CD4-positive, alpha-beta T cell treated with Interferon gamma for 1 hour (primary cell): ENCODE data around the gene NAT14.
A peak's percentile ranks its signal among the peaks of the same experiment; 100 is the strongest.
"Not testable (repeated sequence)": the region's sequence is repeated elsewhere in the genome, so short reads cannot be mapped to it uniquely, and the experiment has no call there.

Experiments
- DNase-seq: peaks from one replicate; pipeline ENCODE4 v3.0.0-alpha.2; 2020

The NAT14 gene

DNA sequence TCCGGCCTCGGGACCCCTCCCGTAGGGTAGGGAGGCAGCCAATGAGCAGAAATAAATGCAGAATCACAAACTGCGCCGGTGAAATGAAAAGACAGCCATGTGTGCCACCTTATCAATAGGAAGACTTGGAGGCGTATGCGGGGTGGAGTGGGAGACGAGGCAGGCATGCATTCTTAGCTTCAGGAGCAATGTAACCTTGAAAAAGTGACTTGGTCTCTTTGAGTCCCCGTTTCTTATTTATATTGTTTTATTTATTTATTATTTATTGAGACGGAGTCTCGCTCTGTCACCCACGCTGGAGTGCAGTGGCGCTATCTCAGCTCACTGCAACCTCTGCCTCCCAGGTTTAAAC, 19.2 kb downstream of the NAT14 start:
- DNase-seq: no peak

DNA sequence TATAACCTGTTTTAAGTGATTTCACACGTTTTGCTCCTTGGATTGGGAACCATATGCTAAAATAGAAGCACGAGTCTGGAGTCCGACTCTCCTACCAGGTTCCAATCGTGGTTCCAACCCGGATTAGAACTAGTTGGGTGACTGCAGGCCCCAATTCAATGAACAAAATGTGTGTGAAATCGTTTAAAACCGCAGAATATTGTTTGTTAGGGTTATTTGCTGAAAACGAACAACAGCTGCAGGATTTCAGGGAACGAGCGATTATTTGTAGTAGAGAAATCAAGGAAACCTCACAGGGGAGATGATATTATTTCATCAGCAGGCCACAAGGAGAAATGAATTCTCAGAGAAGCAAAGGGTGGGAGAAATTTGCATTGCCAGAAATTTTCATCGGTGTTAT, 20.0 kb downstream of the NAT14 start:
- no peak for DNase-seq

DNA sequence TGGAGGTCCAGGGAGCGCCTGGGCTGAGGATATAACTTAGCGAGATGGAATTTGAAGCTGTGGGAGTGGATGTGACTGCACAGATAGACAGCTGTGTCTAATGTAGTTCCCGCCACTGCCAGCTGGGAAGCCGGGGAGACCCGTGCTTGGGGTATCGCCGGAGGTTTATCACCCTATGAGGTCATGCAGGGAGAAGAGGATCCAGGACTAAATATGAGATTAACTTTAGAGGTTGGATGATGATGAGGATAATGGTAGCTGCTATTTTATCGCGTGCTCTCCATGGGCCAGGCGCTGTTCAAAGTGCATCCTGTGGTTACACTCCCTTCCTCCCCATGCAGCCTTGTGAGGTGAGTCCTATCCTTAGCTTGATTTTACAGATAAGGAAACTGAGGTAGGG, 23.1 kb downstream of the NAT14 start:
- DNase-seq: no peak

DNA sequence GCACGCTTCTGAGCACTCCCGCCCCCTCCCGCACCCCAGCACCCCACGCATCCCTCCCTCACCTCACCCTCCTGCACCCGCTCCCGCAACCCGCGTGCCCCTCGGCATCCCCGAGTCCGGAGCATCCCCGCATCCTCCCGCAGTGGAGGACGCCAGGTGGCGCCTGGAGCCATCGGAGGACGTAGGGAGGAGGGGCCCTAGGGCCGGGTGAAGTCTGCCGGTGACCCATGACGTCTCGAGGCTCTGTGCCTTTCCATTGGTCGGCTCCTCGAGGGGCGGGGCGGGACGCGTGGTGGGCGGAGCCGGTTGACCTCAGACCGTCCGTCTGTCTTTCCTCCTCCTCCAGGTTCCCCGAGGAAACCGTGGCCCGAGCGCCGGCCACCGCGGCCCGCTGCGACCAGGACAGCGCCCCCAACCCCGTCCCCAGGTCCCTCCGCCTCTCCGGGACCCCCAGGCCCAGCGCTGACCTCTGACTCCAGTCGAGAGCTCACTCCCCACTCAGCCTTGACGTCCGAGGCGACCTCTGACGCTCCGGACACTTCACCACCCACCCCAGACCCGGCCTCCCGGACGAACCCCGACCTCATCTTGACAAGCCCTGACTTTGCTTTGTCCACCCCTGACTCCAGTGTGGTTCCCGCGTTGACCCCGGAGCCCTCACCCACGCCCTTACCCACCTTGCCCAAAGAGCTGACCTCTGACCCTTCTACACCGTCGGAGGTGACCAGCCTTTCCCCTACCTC, 32.1 kb downstream of the NAT14 start:
- DNase-seq: peak; percentile 91

DNA sequence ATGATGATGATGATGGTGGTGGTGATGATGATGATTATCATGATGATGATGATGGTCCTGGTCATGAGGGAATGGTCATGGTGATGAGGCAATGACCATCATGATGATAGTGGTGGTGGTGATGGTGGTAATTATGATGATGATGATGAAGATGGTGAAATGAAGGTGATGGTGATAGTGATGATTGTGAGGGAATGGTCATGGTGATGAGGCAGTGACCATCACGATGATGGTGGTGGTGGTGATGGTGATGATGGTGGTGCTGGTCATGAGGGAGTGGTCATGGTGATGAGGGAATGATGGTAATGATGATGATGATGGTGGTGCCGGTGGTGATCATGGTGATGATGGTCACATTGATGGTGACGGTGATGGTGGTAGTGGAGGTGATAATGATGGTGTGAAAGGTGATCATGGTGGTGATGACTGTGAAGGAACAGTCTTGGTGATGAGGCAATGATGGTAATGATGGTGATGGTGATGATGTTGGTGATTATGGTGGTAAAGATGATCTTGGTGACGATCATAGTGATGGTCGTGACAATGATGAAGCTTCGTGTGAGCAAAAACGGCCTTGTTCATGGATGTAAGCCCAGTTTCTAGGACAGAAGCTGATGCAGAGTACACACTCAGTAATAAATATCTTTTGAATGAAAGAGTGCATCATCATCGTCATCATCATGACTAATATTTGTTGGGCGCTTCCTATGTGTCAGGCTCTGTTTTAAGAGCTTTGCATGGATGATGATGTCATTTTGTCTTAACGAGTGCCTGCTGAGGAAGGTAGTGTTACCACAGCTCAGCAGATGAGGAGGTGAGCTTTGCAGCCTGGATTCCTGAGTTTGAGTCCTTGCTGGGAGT, 34.7 kb downstream of the NAT14 start:
- no peak for DNase-seq

DNA sequence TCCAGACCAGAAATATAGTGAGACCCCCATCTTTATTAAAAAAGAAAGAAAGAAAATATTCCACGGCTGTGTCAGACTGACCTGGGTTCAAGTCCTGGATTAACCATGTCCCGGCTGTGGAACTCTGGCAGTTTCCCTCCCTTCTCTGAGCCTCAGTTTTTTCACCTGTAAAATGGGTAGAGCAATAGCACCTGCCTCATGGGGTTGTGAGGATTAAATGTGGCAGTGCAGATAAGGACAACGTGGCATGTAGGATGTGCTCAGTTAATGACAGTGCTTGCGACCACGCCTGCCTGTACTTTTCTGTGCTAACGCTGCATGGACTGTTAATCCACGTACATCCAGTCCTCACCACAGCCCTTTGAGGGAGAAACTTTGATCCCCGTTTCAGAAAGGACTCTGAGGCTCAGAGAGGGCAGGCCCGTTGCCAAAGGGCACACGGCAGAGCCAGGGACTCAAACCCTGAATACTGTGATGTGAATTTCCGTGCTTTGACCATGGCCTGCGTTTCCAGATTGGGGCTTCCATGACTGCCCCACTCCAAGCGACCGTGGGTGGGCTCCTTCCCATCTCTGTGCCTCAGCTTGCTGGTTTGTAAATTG, 35.8 kb downstream of the NAT14 start:
- DNase-seq: no peak

DNA sequence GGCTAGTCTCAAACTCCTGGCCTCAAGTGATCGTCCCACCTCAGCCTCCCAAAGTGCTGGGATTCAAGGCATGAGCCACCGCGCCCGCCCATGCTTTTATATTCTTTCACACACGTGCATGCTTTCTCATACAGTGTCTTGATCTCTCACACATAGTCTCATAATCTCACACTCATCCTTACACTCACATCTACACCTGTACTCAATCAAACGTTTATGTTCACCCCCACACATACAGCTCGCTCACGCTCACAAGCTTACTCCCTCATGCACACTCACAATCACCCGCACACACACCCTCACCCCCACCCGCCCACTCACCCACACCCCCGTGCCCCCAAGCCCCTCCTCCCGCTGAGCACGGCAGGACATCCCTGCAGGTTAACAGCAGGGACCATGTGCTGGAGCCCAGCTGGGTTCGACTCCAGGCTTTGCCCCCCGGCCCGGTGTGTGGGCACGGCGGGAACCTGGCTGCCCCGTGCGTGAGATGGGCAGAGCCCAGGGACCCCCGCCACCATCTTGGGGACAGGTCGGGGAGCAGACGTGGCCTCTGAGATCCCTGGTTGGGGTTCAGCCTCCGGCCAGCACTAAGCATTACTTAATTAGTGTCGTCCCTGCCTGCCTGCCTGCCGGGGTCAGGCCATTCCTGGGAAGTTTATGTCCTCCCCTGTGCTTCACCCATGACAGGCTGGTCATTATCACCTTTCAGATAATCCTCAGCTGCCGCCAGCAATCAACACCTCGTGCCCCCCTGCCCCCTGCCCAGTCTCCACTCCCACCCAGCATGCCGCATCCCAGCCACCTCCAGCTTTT, 40.5 kb downstream of the NAT14 start:
- no peak for DNase-seq

DNA sequence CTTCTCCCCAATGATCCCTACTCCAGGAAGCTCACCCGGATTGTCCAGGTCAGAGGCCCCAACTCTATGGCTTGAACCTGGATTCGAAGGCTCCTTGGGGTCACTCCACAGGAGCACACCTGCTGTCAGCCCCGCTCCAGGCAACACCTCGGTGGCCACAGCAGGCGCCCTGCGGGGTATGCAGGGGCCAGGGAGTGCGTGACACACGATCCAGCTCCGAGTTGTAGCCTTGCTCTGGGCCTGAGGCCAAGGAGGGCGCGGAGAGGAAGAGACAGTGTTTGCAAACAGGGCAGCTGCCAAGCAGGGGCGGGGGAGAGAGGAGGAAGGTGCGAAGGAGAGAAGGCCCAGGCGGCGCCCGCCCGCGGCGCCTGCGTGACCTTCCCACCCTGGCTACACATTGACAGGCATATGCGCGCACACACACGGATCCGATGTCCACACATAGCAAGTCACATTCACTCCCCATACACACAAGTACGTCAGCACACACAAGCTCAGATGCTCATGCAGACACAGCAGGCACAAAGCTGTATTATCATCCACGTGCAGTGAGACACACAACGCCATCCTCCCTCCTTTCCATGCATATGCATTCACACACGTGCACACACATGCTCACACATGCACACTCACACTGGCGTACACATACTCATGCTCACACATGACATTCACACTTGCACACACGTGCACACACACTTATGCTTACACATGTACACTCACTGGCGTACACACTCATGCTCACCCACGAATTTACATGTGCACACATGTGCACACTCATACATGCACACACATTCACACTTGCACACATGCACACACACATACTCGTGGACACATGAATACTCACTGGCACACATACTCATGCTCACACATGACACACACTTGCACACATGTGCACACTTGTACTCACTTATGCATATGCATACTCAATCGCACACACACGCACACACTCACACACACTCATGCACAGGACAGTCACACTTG, 41.5 kb downstream of the NAT14 start:
- DNase-seq: no peak

DNA sequence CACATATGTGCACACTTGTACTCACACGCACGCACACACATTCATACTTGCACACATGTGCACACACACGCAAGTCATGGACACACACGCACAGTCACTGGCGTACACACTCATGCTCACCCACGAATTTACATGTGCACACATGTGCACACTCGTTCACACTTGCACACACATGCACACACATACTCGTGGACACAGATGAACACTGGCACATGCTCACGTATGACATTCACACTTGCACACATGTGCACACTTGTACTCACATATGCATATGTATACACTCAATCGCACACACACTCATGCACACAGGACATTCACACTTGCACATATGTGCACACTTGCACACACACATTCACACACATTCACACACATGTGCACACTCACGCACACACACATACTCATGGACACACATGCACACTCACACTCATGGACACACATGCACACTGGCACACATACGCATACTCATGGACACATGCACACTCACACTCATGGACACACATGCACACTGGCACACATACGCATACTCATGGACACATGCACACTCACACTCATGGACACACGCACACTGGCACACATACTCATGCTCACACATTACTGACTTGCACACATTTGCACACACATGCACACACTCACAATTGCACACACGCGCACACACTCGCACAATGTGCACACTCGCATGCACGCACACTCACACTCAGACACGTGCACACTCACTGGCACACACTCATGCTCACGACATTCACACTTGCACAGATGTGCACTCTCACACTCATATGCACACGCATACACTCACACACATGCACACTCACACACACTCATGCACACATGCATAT, 42.4 kb downstream of the NAT14 start:
- no peak for DNase-seq

DNA sequence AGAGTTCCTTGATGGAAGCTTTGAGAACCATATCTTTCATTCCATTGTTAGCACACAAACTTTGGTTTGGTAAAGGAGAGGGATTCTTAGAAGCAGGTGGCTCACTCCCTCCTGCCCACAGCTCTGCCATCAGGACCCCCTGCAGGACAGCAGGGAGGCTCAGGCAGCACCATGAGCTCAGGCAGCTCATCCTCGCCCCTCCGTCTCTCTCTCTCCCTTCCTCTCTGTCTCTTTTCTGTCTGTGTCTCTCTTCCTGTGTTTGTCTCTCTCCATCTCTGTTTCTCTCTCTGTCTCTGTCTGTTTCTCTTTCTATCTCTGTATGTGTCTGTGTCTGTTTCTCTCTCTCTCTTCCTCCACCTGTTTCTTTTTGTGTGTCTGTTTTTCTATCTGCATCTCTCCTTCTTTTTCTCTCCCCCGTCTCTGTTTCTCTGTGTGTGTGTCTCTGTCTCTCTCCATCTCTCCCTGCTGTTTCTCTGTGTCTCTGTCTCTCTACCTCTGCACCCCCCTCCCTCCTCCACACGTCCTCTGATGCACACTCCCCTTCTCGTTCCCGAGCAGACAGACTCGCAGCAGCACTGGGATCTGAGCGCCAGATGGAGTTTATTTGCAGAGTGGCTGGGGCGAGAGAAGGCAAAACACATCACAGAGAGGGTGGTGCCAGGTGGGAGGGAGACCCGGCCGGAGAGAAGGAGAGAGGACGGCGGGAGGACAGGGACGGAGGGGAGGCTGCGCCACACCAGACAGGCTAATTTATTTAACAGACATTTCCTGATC, 43.2 kb downstream of the NAT14 start:
- DNase-seq: no peak

DNA sequence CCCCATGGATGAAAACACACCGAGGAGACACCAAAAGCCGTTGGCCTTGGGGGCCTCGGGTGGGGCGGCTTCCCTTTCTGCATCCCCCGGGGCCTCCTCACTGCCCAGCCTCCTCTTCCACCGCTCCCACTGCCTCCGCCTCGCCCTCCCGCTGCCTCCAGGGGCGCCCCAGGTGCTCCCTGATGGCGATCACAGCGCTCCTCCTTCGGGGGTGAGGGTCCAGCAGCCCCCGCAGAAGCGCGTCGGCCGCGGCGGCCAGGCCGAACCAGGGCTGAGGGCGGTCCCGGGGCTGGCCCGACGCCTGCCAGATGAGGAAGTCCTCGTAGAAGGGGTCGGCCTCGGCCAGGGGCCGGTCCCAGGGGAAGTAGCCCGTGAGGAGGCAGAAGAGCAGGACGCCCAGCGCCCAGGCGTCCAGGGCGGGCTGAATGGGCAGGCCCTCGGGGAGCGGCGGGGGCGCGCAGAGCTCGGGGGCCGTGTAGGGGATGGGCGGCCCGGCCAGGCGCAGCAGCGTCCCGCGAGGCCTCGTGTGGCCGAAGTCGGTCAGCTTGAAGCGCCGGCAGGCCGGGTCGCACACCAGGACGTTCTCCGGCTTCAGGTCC, 44.7 kb downstream of the NAT14 start:
- DNase-seq: no peak

DNA sequence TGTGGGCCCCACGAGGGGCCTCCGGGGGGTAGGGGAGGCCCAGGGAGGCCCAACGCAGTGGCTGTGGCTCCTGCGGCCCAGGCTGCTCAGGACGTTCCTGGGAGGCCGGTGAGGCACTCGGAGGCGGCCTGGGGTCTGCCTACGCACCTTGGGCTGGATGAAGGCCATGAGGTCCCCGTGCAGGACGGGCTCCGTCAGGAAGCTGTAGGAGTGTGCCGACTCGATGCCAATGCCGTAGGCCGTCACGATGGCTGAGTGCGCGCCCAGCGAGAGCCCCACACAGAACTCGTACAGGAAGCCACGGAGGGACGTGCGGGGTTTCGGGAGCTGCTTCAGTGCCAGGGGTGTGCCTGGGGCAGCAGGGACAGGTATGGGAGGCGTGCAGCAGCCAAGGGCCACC, 46.0 kb downstream of the NAT14 start:
- no peak for DNase-seq

DNA sequence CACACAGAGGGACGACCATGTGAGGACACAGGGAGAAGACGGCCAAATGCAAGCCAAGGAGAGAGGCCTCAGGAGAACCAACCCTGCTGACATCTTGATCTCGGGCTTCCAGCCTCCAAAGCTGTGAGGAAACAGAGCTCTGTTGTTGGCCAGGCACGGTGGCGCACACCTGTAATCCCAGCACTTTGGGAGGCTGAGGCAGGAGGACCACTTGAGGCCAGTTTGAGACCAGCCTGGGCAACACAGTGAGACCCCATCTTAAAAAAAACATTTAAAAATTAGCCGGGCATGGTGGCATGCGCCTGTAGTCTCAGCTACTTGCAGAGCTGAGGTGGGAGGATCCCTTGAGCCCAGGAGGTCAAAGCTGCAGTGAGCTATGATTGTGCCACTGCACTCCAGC, 49.3 kb downstream of the NAT14 start:
- DNase-seq: not testable (repeated sequence)

DNA sequence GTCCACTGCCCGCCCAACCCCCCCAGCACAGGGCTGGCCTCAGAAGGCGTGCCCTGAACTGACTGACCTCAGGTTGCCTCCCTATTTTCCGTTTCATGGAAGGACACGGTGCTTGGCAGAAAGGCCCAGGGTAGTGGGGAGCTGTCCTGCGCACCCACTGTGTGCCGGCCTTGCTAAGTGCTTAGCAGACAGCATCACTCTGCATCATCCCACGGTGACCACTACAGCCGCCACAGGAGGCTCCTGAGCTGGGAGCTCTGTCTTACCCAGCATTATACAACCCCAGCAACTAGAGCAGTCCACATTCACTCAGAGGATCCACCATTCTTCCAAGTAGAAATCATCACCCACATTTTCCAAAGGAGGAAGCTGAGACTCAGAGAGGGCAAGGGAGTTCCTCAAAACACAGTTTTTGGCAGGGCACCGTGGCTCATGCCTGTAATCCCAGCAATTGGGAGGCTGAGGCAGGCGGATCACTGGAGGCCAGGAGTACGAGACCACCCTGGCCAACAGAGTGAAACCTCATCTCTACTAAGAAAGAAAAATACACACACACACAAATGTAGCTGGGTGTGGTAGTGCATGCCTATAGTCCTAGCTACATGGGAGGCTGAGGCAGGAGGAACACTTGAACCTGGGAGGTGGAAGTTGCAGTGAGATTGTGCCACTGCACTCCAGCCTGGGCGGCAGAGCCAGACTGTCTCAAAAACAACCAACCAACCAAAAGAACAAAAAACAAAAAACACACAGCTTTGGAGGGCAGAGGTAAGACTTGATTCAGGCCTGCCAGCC, 50.4 kb downstream of the NAT14 start:
- no peak for DNase-seq

DNA sequence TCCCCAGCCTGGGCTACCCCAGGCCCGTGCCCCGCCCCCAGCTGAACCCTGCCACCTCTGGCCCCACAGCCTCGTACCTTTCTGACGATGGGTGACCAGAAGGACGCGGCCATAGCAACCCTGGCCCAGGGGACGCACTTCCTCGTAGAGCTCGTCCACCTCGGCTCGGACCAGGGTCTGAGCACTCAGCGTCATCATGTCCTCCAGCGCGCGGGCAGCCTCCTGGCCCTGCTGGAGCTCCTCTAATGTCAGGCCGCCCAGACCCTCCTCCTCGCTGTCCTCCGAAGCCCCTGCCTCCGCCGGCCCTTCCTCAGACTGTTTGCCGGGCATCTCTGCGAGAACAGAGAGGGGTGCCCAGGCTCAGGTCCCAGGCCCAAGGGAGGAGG, 51.0 kb downstream of the NAT14 start:
- DNase-seq: no peak

DNA sequence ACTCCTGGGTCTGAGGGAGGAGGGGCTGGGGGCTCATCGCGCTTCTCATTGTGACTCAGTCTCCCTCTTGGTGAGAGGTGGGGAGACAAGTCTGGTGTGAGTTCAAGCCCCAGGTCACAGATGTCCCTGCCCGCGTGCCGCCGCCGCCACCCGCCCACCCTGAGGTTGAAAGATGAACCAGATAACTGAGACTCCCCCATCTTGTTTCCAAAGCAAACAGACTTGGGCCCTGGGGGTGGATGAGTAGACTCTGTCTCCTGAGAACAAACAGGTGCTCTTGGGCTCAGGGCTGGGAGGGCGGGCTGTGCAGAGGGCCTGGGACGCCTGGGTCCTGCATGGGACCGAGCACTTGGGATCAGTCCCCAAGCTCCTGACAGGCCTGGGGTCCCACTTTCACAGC, 51.4 kb downstream of the NAT14 start:
- no peak for DNase-seq
